ENCODE results near the gene CDON. TPM values are rescaled to one million over a fixed set of nuclear protein-coding genes. Genes with fewer than 3 reads are reported as not detected.

CDON gene
- total RNA-seq, 1 experiment from 2014 or later, result 34.1 TPM

DNA sequence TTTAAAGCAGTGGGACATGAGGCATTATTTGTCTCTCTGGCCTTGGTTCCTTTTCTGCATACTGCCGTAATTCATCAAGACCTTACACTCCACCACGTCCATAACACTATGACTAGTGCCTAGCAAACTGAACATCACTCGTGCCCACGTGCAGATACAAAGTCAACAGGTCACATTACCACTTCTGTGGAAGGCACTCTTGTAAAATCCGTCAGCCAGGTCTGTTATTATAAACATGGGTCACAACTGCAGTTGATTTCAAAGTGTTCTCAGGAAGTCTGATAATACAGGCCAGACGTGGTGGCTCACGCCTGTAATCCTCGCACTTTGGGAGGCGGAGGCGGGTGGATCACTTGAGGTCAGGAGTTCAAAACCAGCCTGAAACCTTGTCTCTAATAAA, 102.7 kb downstream of the CDON start (continued):
- TF ChIP-seq, protein P1, sequence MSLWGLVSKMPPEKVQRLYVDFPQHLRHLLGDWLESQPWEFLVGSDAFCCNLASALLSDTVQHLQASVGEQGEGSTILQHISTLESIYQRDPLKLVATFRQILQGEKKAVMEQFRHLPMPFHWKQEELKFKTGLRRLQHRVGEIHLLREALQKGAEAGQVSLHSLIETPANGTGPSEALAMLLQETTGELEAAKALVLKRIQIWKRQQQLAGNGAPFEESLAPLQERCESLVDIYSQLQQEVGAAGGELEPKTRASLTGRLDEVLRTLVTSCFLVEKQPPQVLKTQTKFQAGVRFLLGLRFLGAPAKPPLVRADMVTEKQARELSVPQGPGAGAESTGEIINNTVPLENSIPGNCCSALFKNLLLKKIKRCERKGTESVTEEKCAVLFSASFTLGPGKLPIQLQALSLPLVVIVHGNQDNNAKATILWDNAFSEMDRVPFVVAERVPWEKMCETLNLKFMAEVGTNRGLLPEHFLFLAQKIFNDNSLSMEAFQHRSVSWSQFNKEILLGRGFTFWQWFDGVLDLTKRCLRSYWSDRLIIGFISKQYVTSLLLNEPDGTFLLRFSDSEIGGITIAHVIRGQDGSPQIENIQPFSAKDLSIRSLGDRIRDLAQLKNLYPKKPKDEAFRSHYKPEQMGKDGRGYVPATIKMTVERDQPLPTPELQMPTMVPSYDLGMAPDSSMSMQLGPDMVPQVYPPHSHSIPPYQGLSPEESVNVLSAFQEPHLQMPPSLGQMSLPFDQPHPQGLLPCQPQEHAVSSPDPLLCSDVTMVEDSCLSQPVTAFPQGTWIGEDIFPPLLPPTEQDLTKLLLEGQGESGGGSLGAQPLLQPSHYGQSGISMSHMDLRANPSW (CRISPR knock-in tag; conservative IDR thresholded peaks at IDR 0.05; ENCODE audit: low read depth), result no peak
- TF ChIP-seq SMAD4 (CRISPR knock-in tag; IDR thresholded peaks at IDR 0.05) (no peak), ZNF416 (CRISPR knock-in tag; IDR thresholded peaks at IDR 0.05) (no peak), NR1H2 (CRISPR knock-in tag; IDR thresholded peaks at IDR 0.05) (no peak), TCF7 (CRISPR knock-in tag; IDR thresholded peaks at IDR 0.05; ENCODE audit: low read depth) (no peak)

DNA sequence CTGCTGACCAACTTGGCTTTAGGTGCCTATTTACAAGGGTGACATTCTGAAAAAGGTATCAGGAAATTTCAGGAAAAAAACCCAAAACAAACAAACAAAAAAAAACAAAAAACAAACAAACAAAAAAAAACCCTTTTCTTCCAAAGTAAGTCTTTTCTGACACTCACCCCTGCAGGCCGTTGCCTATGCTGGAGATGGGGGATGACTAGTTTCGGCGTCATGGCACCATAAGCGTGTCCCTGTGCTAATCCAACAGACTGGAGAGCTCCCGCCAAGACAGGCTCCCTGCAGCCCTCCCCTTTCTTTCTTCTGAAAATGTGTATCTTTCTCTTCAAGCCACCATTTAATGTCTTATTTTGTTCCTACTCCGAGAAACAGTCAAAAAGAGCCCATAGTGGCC, 103.2 kb downstream of the CDON start:
- peaks cover 36% of the 10 kb centered on the region for H3K36me3 Mint-ChIP-seq
- TF ChIP-seq ZNF423 (CRISPR knock-in tag; IDR thresholded peaks at IDR 0.05) (no peak), ZNF219 (CRISPR knock-in tag; IDR thresholded peaks at IDR 0.05; ENCODE audit: borderline replicate concordance) (no peak), NFYB (CRISPR knock-in tag; conservative IDR thresholded peaks at IDR 0.05; ENCODE audit: low read depth) (no peak), FOXK1 (CRISPR knock-in tag; IDR thresholded peaks at IDR 0.05) (no peak), FOXJ3 (CRISPR knock-in tag; IDR thresholded peaks at IDR 0.05; ENCODE audit: borderline replicate concordance) (no peak), TEAD4 (CRISPR knock-in tag; IDR thresholded peaks at IDR 0.05) (no peak), SP1 (CRISPR knock-in tag; conservative IDR thresholded peaks at IDR 0.05) (no peak)
- TF ChIP-seq, protein P2, sequence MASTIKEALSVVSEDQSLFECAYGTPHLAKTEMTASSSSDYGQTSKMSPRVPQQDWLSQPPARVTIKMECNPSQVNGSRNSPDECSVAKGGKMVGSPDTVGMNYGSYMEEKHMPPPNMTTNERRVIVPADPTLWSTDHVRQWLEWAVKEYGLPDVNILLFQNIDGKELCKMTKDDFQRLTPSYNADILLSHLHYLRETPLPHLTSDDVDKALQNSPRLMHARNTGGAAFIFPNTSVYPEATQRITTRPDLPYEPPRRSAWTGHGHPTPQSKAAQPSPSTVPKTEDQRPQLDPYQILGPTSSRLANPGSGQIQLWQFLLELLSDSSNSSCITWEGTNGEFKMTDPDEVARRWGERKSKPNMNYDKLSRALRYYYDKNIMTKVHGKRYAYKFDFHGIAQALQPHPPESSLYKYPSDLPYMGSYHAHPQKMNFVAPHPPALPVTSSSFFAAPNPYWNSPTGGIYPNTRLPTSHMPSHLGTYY (CRISPR knock-in tag; IDR thresholded peaks at IDR 0.05), result no peak
- TF ChIP-seq, protein P3, sequence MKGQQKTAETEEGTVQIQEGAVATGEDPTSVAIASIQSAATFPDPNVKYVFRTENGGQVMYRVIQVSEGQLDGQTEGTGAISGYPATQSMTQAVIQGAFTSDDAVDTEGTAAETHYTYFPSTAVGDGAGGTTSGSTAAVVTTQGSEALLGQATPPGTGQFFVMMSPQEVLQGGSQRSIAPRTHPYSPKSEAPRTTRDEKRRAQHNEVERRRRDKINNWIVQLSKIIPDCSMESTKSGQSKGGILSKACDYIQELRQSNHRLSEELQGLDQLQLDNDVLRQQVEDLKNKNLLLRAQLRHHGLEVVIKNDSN (CRISPR knock-in tag; IDR thresholded peaks at IDR 0.05), result no peak
- POLR2A ChIA-PET, result no interaction called here
- DNase-seq (ENCODE audit: low spot score) (no peak), ATAC-seq (no peak)
- H3K4me3 Mint-ChIP-seq, result no peak overlapping the region
- peaks cover 20% of the 10 kb centered on the region for H3K9me3 Mint-ChIP-seq
- H3K4me1 Mint-ChIP-seq, result peaks cover 13% of the 10 kb centered on the region
- no peak overlapping the region for H3K27ac Mint-ChIP-seq
- no peaks in the 10 kb centered on the region for H3K27me3 Mint-ChIP-seq (ENCODE audit: low read depth)
- CTCF ChIA-PET, result no interaction called here

DNA sequence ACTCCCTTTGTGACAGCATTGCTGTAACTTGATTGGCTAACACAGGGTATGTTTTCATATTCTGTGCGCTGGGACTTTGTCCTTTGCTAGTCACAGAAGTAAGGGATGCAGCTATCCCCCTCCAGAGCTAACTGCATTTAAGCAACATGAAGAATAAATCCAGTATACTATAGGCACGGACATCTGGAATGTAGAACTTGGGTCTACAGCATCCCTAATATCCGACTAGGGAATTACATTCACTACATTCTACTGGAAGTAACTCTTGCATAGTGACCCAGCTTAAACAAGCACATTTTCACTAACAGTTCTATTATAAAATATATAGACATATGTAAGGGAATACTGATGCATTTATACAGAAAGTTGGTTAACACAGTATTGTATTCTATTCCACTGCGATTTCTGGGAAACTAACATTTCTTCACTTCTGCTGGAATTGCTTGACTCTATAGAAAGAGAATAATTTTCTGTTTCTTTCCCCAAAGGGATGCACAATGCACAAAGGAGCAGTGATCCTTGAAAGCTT, 103.7 kb downstream of the CDON start:
- no peaks in the 10 kb centered on the region for H3K27me3 Mint-ChIP-seq (ENCODE audit: low read depth)
- H3K27ac Mint-ChIP-seq, result no peak overlapping the region
- no peak for ATAC-seq
- peaks cover 33% of the 10 kb centered on the region for H3K36me3 Mint-ChIP-seq
- ChIA-PET CTCF (interaction anchor here (1.1 kb wide), 1 partner anchor 17 kb away, joined by 3 read pairs; no protein-coding TSS in a partner anchor), POLR2A (no interaction called here)
- H3K4me1 Mint-ChIP-seq, result peaks cover 13% of the 10 kb centered on the region
- H3K4me3 Mint-ChIP-seq, result no peak overlapping the region
- TF ChIP-seq, protein P4, sequence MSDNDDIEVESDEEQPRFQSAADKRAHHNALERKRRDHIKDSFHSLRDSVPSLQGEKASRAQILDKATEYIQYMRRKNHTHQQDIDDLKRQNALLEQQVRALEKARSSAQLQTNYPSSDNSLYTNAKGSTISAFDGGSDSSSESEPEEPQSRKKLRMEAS (CRISPR knock-in tag; IDR thresholded peaks at IDR 0.05), result no peak
- no peak for TF ChIP-seq ZNF671 (CRISPR knock-in tag; IDR thresholded peaks at IDR 0.05)
- TF ChIP-seq FOXK1 (CRISPR knock-in tag; IDR thresholded peaks at IDR 0.05), result no peak
- TF ChIP-seq TCF7 (CRISPR knock-in tag; IDR thresholded peaks at IDR 0.05; ENCODE audit: low read depth), result no peak
- no peak for TF ChIP-seq NR2C2 (CRISPR knock-in tag; IDR thresholded peaks at IDR 0.05)
- TF ChIP-seq, protein P5, sequence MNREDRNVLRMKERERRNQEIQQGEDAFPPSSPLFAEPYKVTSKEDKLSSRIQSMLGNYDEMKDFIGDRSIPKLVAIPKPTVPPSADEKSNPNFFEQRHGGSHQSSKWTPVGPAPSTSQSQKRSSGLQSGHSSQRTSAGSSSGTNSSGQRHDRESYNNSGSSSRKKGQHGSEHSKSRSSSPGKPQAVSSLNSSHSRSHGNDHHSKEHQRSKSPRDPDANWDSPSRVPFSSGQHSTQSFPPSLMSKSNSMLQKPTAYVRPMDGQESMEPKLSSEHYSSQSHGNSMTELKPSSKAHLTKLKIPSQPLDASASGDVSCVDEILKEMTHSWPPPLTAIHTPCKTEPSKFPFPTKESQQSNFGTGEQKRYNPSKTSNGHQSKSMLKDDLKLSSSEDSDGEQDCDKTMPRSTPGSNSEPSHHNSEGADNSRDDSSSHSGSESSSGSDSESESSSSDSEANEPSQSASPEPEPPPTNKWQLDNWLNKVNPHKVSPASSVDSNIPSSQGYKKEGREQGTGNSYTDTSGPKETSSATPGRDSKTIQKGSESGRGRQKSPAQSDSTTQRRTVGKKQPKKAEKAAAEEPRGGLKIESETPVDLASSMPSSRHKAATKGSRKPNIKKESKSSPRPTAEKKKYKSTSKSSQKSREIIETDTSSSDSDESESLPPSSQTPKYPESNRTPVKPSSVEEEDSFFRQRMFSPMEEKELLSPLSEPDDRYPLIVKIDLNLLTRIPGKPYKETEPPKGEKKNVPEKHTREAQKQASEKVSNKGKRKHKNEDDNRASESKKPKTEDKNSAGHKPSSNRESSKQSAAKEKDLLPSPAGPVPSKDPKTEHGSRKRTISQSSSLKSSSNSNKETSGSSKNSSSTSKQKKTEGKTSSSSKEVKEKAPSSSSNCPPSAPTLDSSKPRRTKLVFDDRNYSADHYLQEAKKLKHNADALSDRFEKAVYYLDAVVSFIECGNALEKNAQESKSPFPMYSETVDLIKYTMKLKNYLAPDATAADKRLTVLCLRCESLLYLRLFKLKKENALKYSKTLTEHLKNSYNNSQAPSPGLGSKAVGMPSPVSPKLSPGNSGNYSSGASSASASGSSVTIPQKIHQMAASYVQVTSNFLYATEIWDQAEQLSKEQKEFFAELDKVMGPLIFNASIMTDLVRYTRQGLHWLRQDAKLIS (CRISPR knock-in tag; IDR thresholded peaks at IDR 0.05; ENCODE audit: borderline replicate concordance), result no peak
- TF ChIP-seq NFATC4 (CRISPR knock-in tag; IDR thresholded peaks at IDR 0.05), result no peak
- no peak for TF ChIP-seq OVOL2 (CRISPR knock-in tag; IDR thresholded peaks at IDR 0.05; ENCODE audit: borderline replicate concordance)
- DNase-seq (ENCODE audit: low spot score), result no peak
- H3K9me3 Mint-ChIP-seq, result peaks cover 19% of the 10 kb centered on the region
